ENCODE measurements around the gene RICTOR. TPM values are rescaled to one million over a fixed set of nuclear protein-coding genes. Genes with fewer than 3 reads are reported as not detected.

RICTOR gene
- total RNA-seq, 1 experiment from 2014 or later = 22.4 TPM

GRCh38 chr5:38925154-38925925, 148.9 kb downstream of the RICTOR start:
- no peak for TF ChIP-seq ELF4 (CRISPR knock-in tag; IDR thresholded peaks at IDR 0.05; ENCODE audit: low read depth)
- H3K4me1 Mint-ChIP-seq = peaks cover 13% of the 10 kb centered on the region
- no peak overlapping the region for H3K27ac Mint-ChIP-seq
- no peak for ATAC-seq
- H3K9me3 Mint-ChIP-seq = peaks cover 22% of the 10 kb centered on the region
- no peaks in the 10 kb centered on the region for H3K27me3 Mint-ChIP-seq (ENCODE audit: low read depth)
- POLR2A ChIA-PET = no interaction called here
- no peak for DNase-seq (ENCODE audit: low spot score)
- H3K36me3 Mint-ChIP-seq = peaks cover 7% of the 10 kb centered on the region
- CTCF ChIA-PET = interaction anchor here (1.5 kb wide), 1 partner anchor 484 kb away, joined by 5 read pairs; no protein-coding TSS in a partner anchor
- H3K4me3 Mint-ChIP-seq = no peak overlapping the region

- ATAC-seq = no peak
- CTCF ChIA-PET = interaction anchor here (0.6 to 1.5 kb wide), 3 partner anchors 97 to 1102 kb away, joined by 3 to 6 read pairs (median 5); no protein-coding TSS in a partner anchor
Observed at GRCh38 chr5:38923661-38924451, 150.3 kb downstream of the RICTOR start.

More at GRCh38 chr5:38923661-38924451, 150.3 kb downstream of the RICTOR start:
- no peak for TF ChIP-seq ZNF425 (CRISPR knock-in tag; conservative IDR thresholded peaks at IDR 0.05)
- no peak for TF ChIP-seq NR3C1 (CRISPR knock-in tag; conservative IDR thresholded peaks at IDR 0.05; ENCODE audit: low read depth)
- TF ChIP-seq HMGA2 (CRISPR knock-in tag; IDR thresholded peaks at IDR 0.05) = no peak
- TF ChIP-seq TEAD4 (CRISPR knock-in tag; IDR thresholded peaks at IDR 0.05) = no peak
- TF ChIP-seq USF2 (CRISPR knock-in tag; IDR thresholded peaks at IDR 0.05) = no peak
- TF ChIP-seq ZBTB43 (CRISPR knock-in tag; IDR thresholded peaks at IDR 0.05) = no peak
- TF ChIP-seq ERG (CRISPR knock-in tag; IDR thresholded peaks at IDR 0.05) = no peak
- TF ChIP-seq GTF2I (CRISPR knock-in tag; conservative IDR thresholded peaks at IDR 0.05) = no peak
- TF ChIP-seq ZSCAN18 (CRISPR knock-in tag; IDR thresholded peaks at IDR 0.05) = no peak
- TF ChIP-seq OVOL2 (CRISPR knock-in tag; IDR thresholded peaks at IDR 0.05; ENCODE audit: borderline replicate concordance) = no peak
- no peak for TF ChIP-seq RORB (CRISPR knock-in tag; IDR thresholded peaks at IDR 0.05)
- TF ChIP-seq ZNF671 (CRISPR knock-in tag; IDR thresholded peaks at IDR 0.05) = no peak
- no peak for TF ChIP-seq ATF3 (CRISPR knock-in tag; conservative IDR thresholded peaks at IDR 0.05)
- no peak for TF ChIP-seq SMAD4 (CRISPR knock-in tag; IDR thresholded peaks at IDR 0.05)
- TF ChIP-seq IRF1 (CRISPR knock-in tag; IDR thresholded peaks at IDR 0.05) = no peak
- no peak for TF ChIP-seq ZMAT4 (CRISPR knock-in tag; IDR thresholded peaks at IDR 0.05)
- H3K9me3 Mint-ChIP-seq = peaks cover 22% of the 10 kb centered on the region
- POLR2A ChIA-PET = no interaction called here
- peaks cover 7% of the 10 kb centered on the region for H3K36me3 Mint-ChIP-seq
- peak overlapping the region; percentile 54; the same call in 1 of the 2 replicates for H3K27ac Mint-ChIP-seq
- DNase-seq (ENCODE audit: low spot score) = no peak
- no peak overlapping the region for H3K4me3 Mint-ChIP-seq
- no peaks in the 10 kb centered on the region for H3K27me3 Mint-ChIP-seq (ENCODE audit: low read depth)
- H3K4me1 Mint-ChIP-seq = peaks cover 7% of the 10 kb centered on the region
